Epithelial cell of esophagus (primary cell): Measurements from ENCODE around the gene ADM5.
A peak's percentile ranks its signal among the peaks of the same experiment; 100 is the strongest.

Experiments
- DNase-seq: peaks from one replicate; pipeline ENCODE4 v3.0.0; 2010; ENCODE audit warnings: low read depth
- H3K4me3 ChIP-seq: 2 replicates; pipeline ENCODE4 v1.5.1; 2011; ENCODE audit warnings: mild to moderate bottlenecking, low read length, control low read depth
- CTCF ChIP-seq: IDR thresholded peaks from 2 replicates; pipeline ENCODE4 v1.5.1; 2011; ENCODE audit warnings: low read depth, mild to moderate bottlenecking, low read length, control low read depth, inconsistent platforms; ENCODE audit not compliant: insufficient read depth; ENCODE audit errors: missing control alignments

ADM5 gene

DNA sequence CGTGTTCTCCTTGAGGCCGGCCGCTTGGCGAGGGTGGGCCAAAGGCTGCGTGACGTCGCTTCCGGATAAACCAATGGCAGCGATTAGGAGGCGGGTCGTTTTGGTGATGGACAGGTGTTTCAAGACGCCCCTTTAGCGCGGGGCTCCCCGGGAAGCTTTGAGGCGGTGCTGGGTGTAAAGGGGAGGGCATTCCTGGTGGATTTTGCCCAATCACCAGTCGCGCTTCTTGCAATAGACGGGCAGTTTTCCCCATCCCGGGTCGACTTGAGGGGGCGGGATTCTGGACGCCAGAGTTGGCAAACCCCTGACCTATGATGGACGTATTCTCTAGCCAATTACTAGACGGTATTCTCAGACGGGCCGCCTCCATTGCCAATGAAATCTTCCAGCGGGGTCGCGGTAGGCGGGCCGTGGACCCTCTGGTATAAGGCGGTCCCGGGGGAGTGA, 12.6 kb upstream of the ADM5 start:
- TF ChIP-seq CTCF, result no peak
- peak; percentile 100 for DNase-seq
- peak overlapping the region; percentile 95 for H3K4me3 ChIP-seq

DNA sequence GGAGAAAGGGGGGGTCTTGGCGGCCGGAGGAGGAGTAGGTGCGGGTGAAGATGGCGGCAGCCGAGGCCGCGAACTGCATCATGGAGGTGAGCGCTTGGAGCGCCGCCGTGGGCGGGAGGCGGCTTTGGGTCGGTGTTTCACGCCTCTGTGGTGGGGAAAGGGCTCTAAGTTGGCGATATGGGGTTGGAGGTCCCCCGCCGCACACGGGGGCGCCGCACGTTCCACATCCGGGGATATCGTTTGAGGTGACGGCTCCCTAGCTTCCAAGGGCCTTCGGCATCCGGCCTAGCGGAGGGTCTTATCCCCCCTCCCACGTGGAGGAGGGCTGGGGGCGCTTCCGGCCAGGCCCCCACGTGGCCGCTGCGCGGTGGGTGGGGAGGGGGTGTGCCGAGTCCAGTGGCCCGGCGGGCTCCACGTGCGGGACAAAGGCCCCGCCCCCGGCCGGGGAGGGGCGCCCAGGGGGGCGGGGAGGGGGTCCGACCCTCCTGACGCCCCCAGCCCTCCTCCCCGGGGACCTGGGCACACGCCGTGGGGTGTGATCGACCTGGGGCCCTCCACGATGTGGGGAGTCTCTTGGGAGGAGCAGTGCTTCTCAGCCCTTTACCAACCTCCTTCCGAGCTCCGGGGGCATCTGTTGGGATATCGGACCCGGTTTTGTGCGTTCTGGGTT, 12.0 kb upstream of the ADM5 start, which contains the start of gene PRMT1:
Gene PRMT1, plus strand, starts transcription at position 41 of the 670 bp plus-strand sequence. Its CDS starts 10 bp downstream, at position 51.
- TF ChIP-seq CTCF, result no peak
- H3K4me3 ChIP-seq, result peak within 1 kb of the TSS; percentile 95
- peak; percentile 45 for DNase-seq

DNA sequence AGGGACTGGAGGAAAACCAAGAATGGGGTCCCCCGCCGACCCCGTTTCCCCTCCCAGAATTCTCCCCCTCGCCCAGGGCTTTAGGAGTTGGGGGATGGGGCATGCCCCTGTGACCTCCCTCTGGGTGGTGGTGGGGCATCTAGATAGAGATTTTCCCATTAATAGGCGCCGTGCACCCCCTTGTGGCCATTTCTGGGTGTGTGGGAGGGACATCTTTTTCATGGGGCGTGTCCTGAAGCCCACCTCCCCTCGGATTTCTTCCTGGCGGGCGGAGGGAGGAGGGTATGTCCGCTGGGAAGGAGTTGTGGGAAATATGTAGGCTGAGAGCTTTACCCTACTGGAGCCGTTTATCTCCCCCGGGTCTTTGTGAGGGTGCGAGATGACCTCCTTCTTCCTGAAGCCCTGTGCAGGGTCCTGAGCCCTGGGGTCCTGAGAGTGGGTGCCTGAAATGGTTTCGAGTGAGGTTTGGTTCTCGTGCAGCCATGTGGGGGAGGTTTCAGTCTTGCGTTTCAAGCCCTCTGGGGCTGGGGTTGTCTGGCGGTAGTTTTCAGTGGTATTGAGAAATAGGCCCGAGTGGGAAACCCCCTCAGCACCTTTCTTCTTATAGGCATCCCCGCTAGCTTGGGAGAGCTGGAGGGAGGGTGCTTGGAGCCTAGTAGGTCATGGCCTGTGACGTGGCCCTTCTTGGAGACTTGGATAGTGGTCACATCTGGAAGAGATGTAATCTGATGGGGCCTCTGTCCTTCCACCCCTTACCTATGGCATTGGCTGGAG, 11.3 kb upstream of the ADM5 start:
- TF ChIP-seq CTCF, result peak; percentile 58
- H3K4me3 ChIP-seq, result peak overlapping the region; percentile 95
- DNase-seq, result peak; percentile 75

GRCh38 chr19:49678985-49679770, 10.2 kb upstream of the ADM5 start:
- DNase-seq, result peak; percentile 32
- no peak overlapping the region for H3K4me3 ChIP-seq
- TF ChIP-seq CTCF, result no peak

- H3K4me3 ChIP-seq, result no peak overlapping the region
- no peak for DNase-seq
- TF ChIP-seq CTCF, result no peak
Measured at GRCh38 chr19:49679771-49680413, 9.5 kb upstream of the ADM5 start.
